Measurements from ENCODE around the gene MTG1.

DNA sequence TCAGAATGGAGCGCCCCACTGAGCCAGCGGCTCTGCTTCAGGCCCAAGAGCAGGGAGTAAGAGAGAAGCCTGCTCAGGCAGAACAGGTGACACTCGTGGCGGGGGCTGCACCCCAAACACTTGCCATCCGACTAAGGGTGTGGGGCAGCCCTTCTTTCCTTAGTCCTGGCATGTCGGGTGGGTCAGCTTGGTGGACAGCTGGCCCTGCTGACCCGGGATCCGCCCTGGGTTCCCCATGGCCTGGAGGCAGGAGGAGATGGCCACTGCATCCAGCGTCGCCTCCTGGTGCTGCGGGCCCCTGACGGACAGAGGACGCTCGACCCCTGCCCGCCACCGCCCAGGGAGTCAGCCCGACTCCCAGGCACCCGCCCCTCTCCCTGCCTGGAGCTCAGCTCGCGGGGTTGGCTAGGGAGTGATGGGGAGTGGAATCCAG lies 16.1 kb upstream of the MTG1 start:
- TF ChIP-seq EZH2 (IDR thresholded peaks at IDR 0.05; ENCODE audit: insufficient read depth, poor library complexity, severe bottlenecking) (no peak), EZH2phosphoT487 (IDR thresholded peaks at IDR 0.05; ENCODE audit: insufficient read depth, low read depth) (no peak)

All from GM23248 (cell line).